ENCODE measurements around the gene TRIM29.

The TRIM29 gene

GRCh38 chr11:120088056-120088455 is 49.9 kb downstream of the TRIM29 start:
- H3K4me3 ChIP-seq (ENCODE audit: low read length), result no peak overlapping the region
- no peak for DNase-seq (ENCODE audit: low read depth)
- TF ChIP-seq CTCF (IDR thresholded peaks at IDR 0.05; ENCODE audit: insufficient read depth, low read depth, low read length, missing control alignments), result no peak

- no peak for DNase-seq (ENCODE audit: low read depth)
- no peak for TF ChIP-seq CTCF (IDR thresholded peaks at IDR 0.05; ENCODE audit: insufficient read depth, low read depth, low read length, missing control alignments)
- H3K4me3 ChIP-seq (ENCODE audit: low read length), result no peak overlapping the region
Observed at GRCh38 chr11:120086651-120087050, 51.3 kb downstream of the TRIM29 start.

GRCh38 chr11:120079750-120080610 is 57.9 kb downstream of the TRIM29 start:
- peak; percentile 54 for TF ChIP-seq CTCF (IDR thresholded peaks at IDR 0.05; ENCODE audit: insufficient read depth, low read depth, low read length, missing control alignments)
- DNase-seq (ENCODE audit: low read depth), result no peak
- H3K4me3 ChIP-seq (ENCODE audit: low read length), result no peak overlapping the region

- no peak for DNase-seq (ENCODE audit: low read depth)
- no peak for TF ChIP-seq CTCF (IDR thresholded peaks at IDR 0.05; ENCODE audit: insufficient read depth, low read depth, low read length, missing control alignments)
- H3K4me3 ChIP-seq (ENCODE audit: low read length), result no peak overlapping the region
Observed at GRCh38 chr11:120078397-120078796, 59.5 kb downstream of the TRIM29 start.

- DNase-seq (ENCODE audit: low read depth), result no peak
- no peak overlapping the region for H3K4me3 ChIP-seq (ENCODE audit: low read length)
- TF ChIP-seq CTCF (IDR thresholded peaks at IDR 0.05; ENCODE audit: insufficient read depth, low read depth, low read length, missing control alignments), result no peak
Observed at GRCh38 chr11:120074076-120074475, 63.8 kb downstream of the TRIM29 start.

- DNase-seq (ENCODE audit: low read depth), result no peak
- no peak overlapping the region for H3K4me3 ChIP-seq (ENCODE audit: low read length)
- no peak for TF ChIP-seq CTCF (IDR thresholded peaks at IDR 0.05; ENCODE audit: insufficient read depth, low read depth, low read length, missing control alignments)
Observed at GRCh38 chr11:120073196-120073595, 64.7 kb downstream of the TRIM29 start.

- no peak overlapping the region for H3K4me3 ChIP-seq (ENCODE audit: low read length)
- no peak for TF ChIP-seq CTCF (IDR thresholded peaks at IDR 0.05; ENCODE audit: insufficient read depth, low read depth, low read length, missing control alignments)
- peak; percentile 22 for DNase-seq (ENCODE audit: low read depth)
Observed at GRCh38 chr11:120068114-120068573, 69.8 kb downstream of the TRIM29 start.
